WERI-Rb-1 (cell line): ENCODE measurements around the gene XAB2.

Experiments
- DNase-seq: peaks from one replicate; pipeline ENCODE4 v3.0.0-alpha.2; 2020
- H3K27ac ChIP-seq: fragments of 250-450 bp; sonication (Bioruptor Pico); 2 replicates; pipeline ENCODE4 v1.5.1; 2020; ENCODE audit warnings: mild to moderate bottlenecking, moderate library complexity
- H3K27me3 ChIP-seq: fragments of 250-450 bp; sonication (Bioruptor Pico); 2 replicates; pipeline ENCODE4 v1.5.1; 2021; ENCODE audit warnings: mild to moderate bottlenecking, low read depth, moderate library complexity; ENCODE audit not compliant: insufficient read depth, severe bottlenecking
- H3K36me3 ChIP-seq: fragments of 250-450 bp; sonication (Bioruptor Pico); 2 replicates; pipeline ENCODE4 v1.5.1; 2020; ENCODE audit warnings: mild to moderate bottlenecking, moderate library complexity
- H3K4me3 ChIP-seq: 2 replicates; pipeline ENCODE4 v1.5.1; 2011; ENCODE audit warnings: low read depth, mild to moderate bottlenecking, control low read depth, low read length
- H3K9me3 ChIP-seq: fragments of 250-450 bp; sonication (Bioruptor Pico); 2 replicates; pipeline ENCODE4 v1.5.1; 2021; ENCODE audit warnings: mild to moderate bottlenecking, moderate library complexity; ENCODE audit not compliant: severe bottlenecking
- CTCF ChIP-seq: IDR thresholded peaks from 2 replicates; pipeline ENCODE4 v1.5.1; 2011; ENCODE audit warnings: low read depth, mild to moderate bottlenecking, control low read depth, inconsistent platforms, low read length

XAB2 gene

GRCh38 chr19:7631577-7631976 lies 2.2 kb upstream of the XAB2 start:
- Histone ChIP-seq H3K27ac (no peak overlapping the region), H3K4me3 (no peak overlapping the region), H3K9me3 (no peaks in the 10 kb centered on the region), H3K27me3 (no peaks in the 10 kb centered on the region), H3K36me3 (peaks cover 22% of the 10 kb centered on the region)
- no peak for TF ChIP-seq CTCF
- DNase-seq, result no peak

GRCh38 chr19:7628589-7629311 lies 595 bp downstream of the XAB2 start:
- Histone ChIP-seq H3K4me3 (peak overlapping the region; percentile 92), H3K9me3 (no peaks in the 10 kb centered on the region), H3K27me3 (no peaks in the 10 kb centered on the region), H3K27ac (peak overlapping the region; percentile 82), H3K36me3 (peaks cover 37% of the 10 kb centered on the region)
- no peak for TF ChIP-seq CTCF
- no peak for DNase-seq

DNA sequence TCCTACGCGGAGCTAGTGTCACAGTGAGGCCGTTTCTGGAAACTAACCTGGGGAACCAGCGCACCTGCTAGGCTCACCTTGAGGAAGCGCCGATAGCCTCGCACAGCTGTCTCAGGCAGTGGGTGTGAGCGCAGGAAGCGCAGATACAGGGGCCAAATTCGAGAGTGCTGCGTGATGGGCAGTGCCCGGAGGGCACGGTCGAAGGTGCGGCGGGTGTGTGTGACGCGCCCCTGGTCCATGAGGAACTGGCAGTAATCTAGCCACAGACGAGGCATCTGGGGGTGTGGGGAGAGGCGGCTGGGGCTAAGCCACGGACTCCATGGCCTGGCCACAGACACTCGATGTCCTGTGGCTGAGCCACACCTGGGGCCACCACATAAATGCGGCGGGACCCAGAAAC lies 2.2 kb downstream of the XAB2 start:
- Histone ChIP-seq H3K4me3 (no peak overlapping the region), H3K27me3 (no peaks in the 10 kb centered on the region), H3K27ac (no peak overlapping the region), H3K9me3 (no peaks in the 10 kb centered on the region), H3K36me3 (peaks cover 44% of the 10 kb centered on the region)
- TF ChIP-seq CTCF, result no peak
- DNase-seq, result no peak

GRCh38 chr19:7625763-7626372 lies 3.5 kb downstream of the XAB2 start:
- H3K27me3 ChIP-seq, result no peaks in the 10 kb centered on the region
- H3K36me3 ChIP-seq, result peaks cover 49% of the 10 kb centered on the region
- no peak overlapping the region for H3K4me3 ChIP-seq
- DNase-seq, result no peak
- H3K9me3 ChIP-seq, result no peaks in the 10 kb centered on the region
- no peak overlapping the region for H3K27ac ChIP-seq
- no peak for TF ChIP-seq CTCF

DNA sequence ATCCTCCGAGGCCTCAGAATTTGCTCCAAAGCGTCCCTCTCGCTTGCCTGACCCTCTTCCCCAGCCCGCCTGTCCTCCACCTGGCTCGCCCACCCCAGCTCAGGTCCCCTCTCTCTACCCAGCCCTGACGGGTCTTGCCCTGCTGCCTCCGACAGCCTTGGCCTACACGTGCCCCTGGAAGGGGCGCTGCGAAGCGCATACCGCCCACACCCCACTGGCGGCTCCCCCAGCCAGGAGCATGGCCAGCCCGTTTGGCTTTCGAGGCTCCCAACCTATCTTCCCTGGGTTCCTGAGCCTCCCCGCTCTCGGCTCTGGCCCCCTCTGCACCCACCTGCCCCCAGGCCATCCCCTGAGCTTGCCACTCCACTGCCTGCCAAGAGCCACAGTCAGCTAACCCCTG lies 4.5 kb downstream of the XAB2 start:
- Histone ChIP-seq H3K27me3 (no peaks in the 10 kb centered on the region), H3K36me3 (peaks cover 59% of the 10 kb centered on the region), H3K4me3 (no peak overlapping the region), H3K9me3 (no peaks in the 10 kb centered on the region), H3K27ac (no peak overlapping the region)
- no peak for TF ChIP-seq CTCF
- no peak for DNase-seq
